HepG2 (cell line): ENCODE results near the gene SLC11A1. TPM values are rescaled to one million over a fixed set of nuclear protein-coding genes. Genes with fewer than 3 reads are reported as not detected.
A peak's percentile ranks its signal among the peaks of the same experiment; 100 is the strongest.

Source experiments
- AKAP8 ChIP-seq: sonication (generic); formaldehyde crosslinking; IDR thresholded peaks from 2 replicates; pipeline ENCODE4 v1.5.1; 2020; ENCODE audit warnings: mild to moderate bottlenecking, missing genetic modification reagents
- DNMT1 ChIP-seq: sonication (generic); formaldehyde crosslinking; IDR thresholded peaks from 2 replicates; pipeline ENCODE4 v1.5.1; 2020; ENCODE audit warnings: mild to moderate bottlenecking, missing genetic modification reagents
- DNMT3B ChIP-seq: conservative IDR thresholded peaks from 2 replicates; pipeline ENCODE4 v1.6.1; 2016; ENCODE audit warnings: missing biosample characterization, control low read depth
- GFI1 ChIP-seq: sonication (generic); formaldehyde crosslinking; IDR thresholded peaks from 2 replicates; pipeline ENCODE4 v1.5.0; 2020; ENCODE audit warnings: missing genetic modification reagents, mild to moderate bottlenecking, borderline replicate concordance
- GTF3A ChIP-seq: sonication (generic); formaldehyde crosslinking; conservative IDR thresholded peaks from 2 replicates; pipeline ENCODE4 v1.4.0; 2020; ENCODE audit warnings: mild to moderate bottlenecking, missing genetic modification reagents
- HMGXB3 ChIP-seq: sonication (generic); formaldehyde crosslinking; IDR thresholded peaks from 2 replicates; pipeline ENCODE4 v1.4.0; 2020; ENCODE audit warnings: missing genetic modification reagents, borderline replicate concordance
- KAT8 ChIP-seq: IDR thresholded peaks from 2 replicates; pipeline ENCODE4 v1.6.1; 2016; ENCODE audit warnings: missing genetic modification reagents, missing compliant biosample characterization
- KLF6 ChIP-seq: IDR thresholded peaks from 2 replicates; pipeline ENCODE4 v1.8.0; 2016; ENCODE audit warnings: missing biosample characterization, missing genetic modification reagents
- MIER3 ChIP-seq: IDR thresholded peaks from 2 replicates; pipeline ENCODE4 v1.6.1; 2016; ENCODE audit warnings: missing compliant biosample characterization, borderline replicate concordance
- MYNN ChIP-seq: sonication (generic); formaldehyde crosslinking; IDR thresholded peaks from 2 replicates; pipeline ENCODE4 v1.4.0; 2020; ENCODE audit warnings: mild to moderate bottlenecking, low read depth, missing genetic modification reagents
- POLR2AphosphoS5 ChIP-seq: IDR thresholded peaks from 2 replicates; pipeline ENCODE4 v1.6.1; 2012; ENCODE audit warnings: low read depth, low read length
- PRMT3 ChIP-seq: sonication (generic); formaldehyde crosslinking; IDR thresholded peaks from 2 replicates; pipeline ENCODE4 v1.8.1; 2022; ENCODE audit warnings: low read depth, mild to moderate bottlenecking, moderate library complexity, missing genetic modification reagents, borderline replicate concordance
- SAP130 ChIP-seq: IDR thresholded peaks from 2 replicates; pipeline ENCODE4 v1.6.1; 2016; ENCODE audit warnings: low read depth
- SOX5 ChIP-seq: IDR thresholded peaks from 2 replicates; pipeline ENCODE4 v1.6.1; 2016; ENCODE audit warnings: borderline replicate concordance
- SP140L ChIP-seq: sonication (generic); formaldehyde crosslinking; IDR thresholded peaks from 2 replicates; pipeline ENCODE4 v1.4.0; 2020; ENCODE audit warnings: missing genetic modification reagents, borderline replicate concordance
- SP4 ChIP-seq: sonication (generic); formaldehyde crosslinking; IDR thresholded peaks from 2 replicates; pipeline ENCODE4 v1.8.1; 2023; ENCODE audit warnings: mild to moderate bottlenecking, missing genetic modification reagents
- SPEN ChIP-seq: sonication (generic); formaldehyde crosslinking; IDR thresholded peaks from 2 replicates; pipeline ENCODE4 v1.5.1; 2020; ENCODE audit warnings: low read depth, mild to moderate bottlenecking, missing genetic modification reagents
- TFE3 ChIP-seq: IDR thresholded peaks from 2 replicates; pipeline ENCODE4 v1.6.1; 2016
- ZNF101 ChIP-seq: sonication (generic); formaldehyde crosslinking; IDR thresholded peaks from 2 replicates; pipeline ENCODE4 v1.4.0; 2020; ENCODE audit warnings: mild to moderate bottlenecking, low read depth, missing genetic modification reagents, borderline replicate concordance
- ZNF333 ChIP-seq: sonication (generic); formaldehyde crosslinking; IDR thresholded peaks from 2 replicates; pipeline ENCODE4 v1.4.0; 2020; ENCODE audit warnings: mild to moderate bottlenecking, missing genetic modification reagents, borderline replicate concordance
- ZNF572 ChIP-seq: sonication (generic); formaldehyde crosslinking; IDR thresholded peaks from 2 replicates; pipeline ENCODE4 v1.5.1; 2020; ENCODE audit warnings: mild to moderate bottlenecking, missing genetic modification reagents
- ZNF619 ChIP-seq: sonication (generic); formaldehyde crosslinking; IDR thresholded peaks from 2 replicates; pipeline ENCODE4 v1.4.0; 2020; ENCODE audit warnings: mild to moderate bottlenecking, missing genetic modification reagents
- ZNF878 ChIP-seq: sonication (generic); formaldehyde crosslinking; IDR thresholded peaks from 2 replicates; pipeline ENCODE4 v1.8.1; 2023; ENCODE audit warnings: mild to moderate bottlenecking, missing genetic modification reagents, moderate library complexity
- polyA plus RNA-seq, 8 experiments: library from polyadenylated mRNA; depleted of rRNA in 3 of 8; stranded (reverse) in 7 of 8; unstranded in 1 of 8; fragments of >200 nt; fragmentation: Illumina TruSeq in 4 of 8; extraction: Trizol in 4 of 8; gene quantifications; 2 replicates each; pipeline versions ENCODE4 v1.2.1 to v1.2.3, GENCODE V29; 2011 to 2016; ENCODE audit warnings: low read depth in 4 of 8, missing spikeins in 1 of 8, mixed read lengths in 1 of 8; ENCODE audit not compliant: insufficient read depth in 1 of 8
- total RNA-seq, 5 experiments: library from RNA; depleted of rRNA; stranded (reverse); fragments of >200 nt; fragmentation: Illumina TruSeq; extraction: Trizol; gene quantifications; 2 replicates each; pipeline ENCODE4 v1.2.3, GENCODE V29; 2016; ENCODE audit warnings: low read depth in 1 of 5

The SLC11A1 gene
- total and polyA plus RNA-seq, 2 of the 13 experiments (the other 11 are each of a cell fraction or from before 2014, with no cell fraction given) = 0.33 to 2.3 TPM

DNA sequence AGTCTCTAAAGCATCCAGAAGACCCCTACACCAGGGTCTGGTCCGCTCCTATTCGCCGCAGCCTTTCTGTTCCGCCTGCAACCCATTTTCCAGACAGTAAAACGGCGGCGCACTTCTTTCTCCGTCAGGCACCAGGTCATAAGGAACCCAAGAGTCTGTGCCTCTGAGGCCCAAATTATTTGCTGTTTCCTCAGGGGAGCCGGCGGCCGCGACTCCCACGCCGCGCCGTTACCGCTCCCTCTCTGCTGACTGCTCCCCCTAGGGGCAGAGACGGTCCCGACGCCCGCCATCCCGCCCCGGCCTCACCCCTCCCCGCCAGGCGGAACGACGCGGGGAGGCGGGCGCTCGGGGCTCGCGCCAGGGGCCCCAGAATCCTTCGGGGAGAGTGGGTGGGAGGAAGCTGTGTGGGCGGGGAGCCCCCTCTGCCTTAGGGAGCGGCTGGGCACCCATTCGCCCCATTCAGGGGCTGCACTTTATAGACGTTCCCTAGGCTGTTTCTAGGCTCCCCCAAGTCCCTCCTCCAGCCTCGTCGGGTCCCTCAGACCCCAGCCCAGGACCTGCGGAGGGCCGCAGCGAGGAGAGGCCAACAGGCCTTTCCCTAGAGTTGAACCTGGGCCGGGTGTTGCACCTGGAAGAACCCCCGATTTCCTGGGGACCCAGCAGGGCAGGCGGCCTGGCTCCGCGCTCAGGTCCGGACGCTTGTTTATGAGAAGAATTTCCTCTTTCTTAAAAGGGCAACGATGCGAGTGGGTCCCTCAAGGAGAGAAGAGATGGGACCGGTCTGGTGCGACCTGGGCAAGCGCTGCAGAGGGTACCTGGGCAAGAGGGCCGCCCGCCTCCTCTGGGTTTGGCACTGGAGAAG is 14.0 kb downstream of the SLC11A1 start (continued):
- TF ChIP-seq ZNF101 (CRISPR knock-in tag) (no peak), AKAP8 (CRISPR knock-in tag) (peak; percentile 99), DNMT1 (CRISPR knock-in tag) (peak; percentile 95), ZNF619 (CRISPR knock-in tag) (no peak), TFE3 (CRISPR knock-in tag) (peak; percentile 59; the same call in 1 of the 2 replicates), MIER3 (CRISPR knock-in tag) (peak; percentile 94; the same call in 1 of the 2 replicates), SAP130 (CRISPR knock-in tag) (peak; percentile 96), GTF3A (CRISPR knock-in tag) (peak; percentile 75; the same call in 1 of the 2 replicates), HMGXB3 (CRISPR knock-in tag) (peak; percentile 56; the same call in 1 of the 2 replicates), POLR2AphosphoS5 (peak; percentile 86), ZNF878 (CRISPR knock-in tag) (peak; percentile 96; the same call in 1 of the 2 replicates), SP140L (0 out of 2 replicates have a peak, but pooled peaks have one; percentile 53), ZNF572 (peak; percentile 91), SOX5 (CRISPR knock-in tag) (peak; percentile 80), PRMT3 (CRISPR knock-in tag) (no peak), GFI1 (no peak; the same call in 1 of the 2 replicates), MYNN (CRISPR knock-in tag) (no peak), SPEN (peak; percentile 98), ZNF333 (CRISPR knock-in tag) (peak; percentile 89; the same call in 1 of the 2 replicates), KAT8 (CRISPR knock-in tag) (peak; percentile 88), SP4 (peak; percentile 90), DNMT3B (CRISPR knock-in tag) (no peak), KLF6 (CRISPR knock-in tag) (peak; percentile 94)
